Neuronal stem cell (in vitro differentiated cells): Measurements from ENCODE around the gene HOMER3.
A peak's percentile ranks its signal among the peaks of the same experiment; 100 is the strongest.

Experiments
- DNase-seq: peaks from one replicate; pipeline ENCODE4 v3.0.0-alpha.2; 2013; ENCODE audit warnings: low spot score
- H2AFZ ChIP-seq: one replicate; pipeline ENCODE4 v1.6.1; 2013; ENCODE audit warnings: mild to moderate bottlenecking, low read length, inconsistent platforms
- H2AK5ac ChIP-seq: 2 replicates; pipeline ENCODE4 v1.6.1; 2013; ENCODE audit warnings: low read depth, mild to moderate bottlenecking, inconsistent platforms, low read length, moderate library complexity, mixed read lengths
- H2BK120ac ChIP-seq: 2 replicates; pipeline ENCODE4 v1.6.1; 2013; ENCODE audit warnings: low read depth, mild to moderate bottlenecking, inconsistent platforms, low read length, moderate library complexity, mixed read lengths
- H2BK12ac ChIP-seq: one replicate; pipeline ENCODE4 v1.6.1; 2013; ENCODE audit warnings: low read length, inconsistent platforms
- H2BK15ac ChIP-seq: 2 replicates; pipeline ENCODE4 v1.6.1; 2013; ENCODE audit warnings: mild to moderate bottlenecking, low read length, inconsistent platforms, mixed read lengths
- H2BK5ac ChIP-seq: one replicate; pipeline ENCODE4 v1.6.1; 2013; ENCODE audit warnings: inconsistent platforms, mild to moderate bottlenecking, low read length, moderate library complexity
- H3K14ac ChIP-seq: one replicate; pipeline ENCODE4 v1.6.1; 2013; ENCODE audit warnings: low read length, inconsistent platforms
- H3K18ac ChIP-seq: 2 replicates; pipeline ENCODE4 v1.6.1; 2013; ENCODE audit warnings: low read length, inconsistent platforms
- H3K23ac ChIP-seq: 2 replicates; pipeline ENCODE4 v1.6.1; 2013; ENCODE audit warnings: low read depth, mild to moderate bottlenecking, mixed read lengths, low read length, inconsistent platforms; ENCODE audit not compliant: poor library complexity
- H3K27ac ChIP-seq: replicated peaks from 3 replicates; pipeline ENCODE4 v1.5.1; 2013; ENCODE audit warnings: low read length, inconsistent platforms
- H3K27me3 ChIP-seq, 3 experiments: 2 replicates each; pipeline ENCODE4 v1.6.1; 2013; ENCODE audit warnings: low read length in 3 of 3, mild to moderate bottlenecking in 2 of 3, inconsistent platforms in 1 of 3, low read depth in 1 of 3, mixed read lengths in 1 of 3, moderate library complexity in 1 of 3; ENCODE audit not compliant: control insufficient read depth in 3 of 3, insufficient read depth in 3 of 3
- H3K36me3 ChIP-seq, 2 donors: replicated peaks in 1 of 2; 2 replicates each; pipeline ENCODE4 v1.6.1; 2013; ENCODE audit warnings: low read length in 2 of 2; ENCODE audit not compliant: control insufficient read depth in 2 of 2, insufficient read depth in 2 of 2
- H3K4ac ChIP-seq: 2 replicates; pipeline ENCODE4 v1.6.1; 2013; ENCODE audit warnings: inconsistent platforms, mild to moderate bottlenecking, low read length, moderate library complexity
- H3K4me1 ChIP-seq, 2 donors: 1 replicate in 1 of 2; 2 replicates in 1 of 2; pipeline ENCODE4 v1.6.1; 2013; ENCODE audit warnings: low read length in 2 of 2, low read depth in 1 of 2; ENCODE audit not compliant: control insufficient read depth in 2 of 2, insufficient read depth in 1 of 2
- H3K4me2 ChIP-seq: one replicate; pipeline ENCODE4 v1.6.1; 2013; ENCODE audit warnings: mild to moderate bottlenecking, low read length, inconsistent platforms; ENCODE audit not compliant: insufficient read depth, poor library complexity, severe bottlenecking
- H3K4me3 ChIP-seq, 2 donors: 2 replicates each; pipeline ENCODE4 v1.5.1; 2013; ENCODE audit warnings: low read length in 2 of 2, mild to moderate bottlenecking in 2 of 2, inconsistent platforms in 1 of 2, moderate library complexity in 1 of 2
- H3K79me1 ChIP-seq: one replicate; pipeline ENCODE4 v1.6.1; 2013; ENCODE audit warnings: low read depth, mild to moderate bottlenecking, inconsistent platforms, low read length, moderate library complexity
- H3K9ac ChIP-seq: one replicate; pipeline ENCODE4 v1.6.1; 2013; ENCODE audit warnings: mild to moderate bottlenecking, low read depth, low read length, inconsistent platforms; ENCODE audit not compliant: poor library complexity
- H3K9me3 ChIP-seq, 2 donors: replicated peaks in 1 of 2; 2 replicates each; pipeline versions ENCODE3 to v1.6.1; 2013; ENCODE audit warnings: low read length in 2 of 2, mild to moderate bottlenecking in 2 of 2, inconsistent platforms in 1 of 2, low read depth in 1 of 2, mixed read lengths in 1 of 2, moderate library complexity in 1 of 2; ENCODE audit not compliant: control insufficient read depth in 2 of 2, insufficient read depth in 1 of 2
- H4K8ac ChIP-seq: one replicate; pipeline ENCODE4 v1.6.1; 2013; ENCODE audit warnings: low read depth, mild to moderate bottlenecking, inconsistent platforms, low read length, moderate library complexity
- H4K91ac ChIP-seq: one replicate; pipeline ENCODE4 v1.6.1; 2013; ENCODE audit warnings: low read length, low read depth, mild to moderate bottlenecking, inconsistent platforms; ENCODE audit not compliant: poor library complexity
- WGBS, 2 donors: extraction: QIAGEN DNeasy Blood & Tissue Kit; methylation state at CpG; one replicate each; pipeline ENCODE4 v1.1.7; 2013; ENCODE audit warnings: missing lambda C conversion rate in 2 of 2, mixed read lengths in 1 of 2; ENCODE audit not compliant: insufficient read length in 2 of 2, insufficient replicate concordance in 1 of 2; ENCODE audit errors: extremely low coverage in 2 of 2; 5-methylcytosine and 5-hydroxymethylcytosine counted together

Gene HOMER3

GRCh38 chr19:18948976-18949356, 7.9 kb upstream of the HOMER3 start:
- Histone ChIP-seq H3K14ac (peak overlapping the region; percentile 17), H2BK12ac (no peak overlapping the region), H2AFZ (no peak overlapping the region), H2BK5ac (no peak overlapping the region), H3K18ac (no peak overlapping the region), H3K4ac (no peak overlapping the region), H4K8ac (no peak overlapping the region), H2BK120ac (no peak overlapping the region), H3K79me1 (peaks cover under 1% of the 10 kb centered on the region), H3K27ac (no peak overlapping the region), H3K23ac (no peak overlapping the region), H2BK15ac (no peak overlapping the region), H3K4me2 (no peak overlapping the region), H4K91ac (no peak overlapping the region), H3K27me3 (no peaks in the 10 kb centered on the region), H2AK5ac (no peak overlapping the region), H3K4me1 (no peaks in the 10 kb centered on the region), H3K36me3 (peaks cover 6 to 10% of the 10 kb centered on the region in 2 donors), H3K9ac (no peak overlapping the region), H3K4me3 (no peak overlapping the region), H3K9me3 (no peaks in the 10 kb centered on the region)
- no peak for DNase-seq
- whole genome bisulfite sequencing, 2 donors: no CpG with 5 or more reads among the region's 5 CpGs

GRCh38 chr19:18948075-18948975, 7.3 kb upstream of the HOMER3 start:
- Histone ChIP-seq H3K36me3 (peaks cover 6 to 10% of the 10 kb centered on the region in 2 donors), H2AFZ (no peak overlapping the region), H3K4ac (no peak overlapping the region), H2BK12ac (no peak overlapping the region), H2BK15ac (no peak overlapping the region), H3K79me1 (peaks cover 2% of the 10 kb centered on the region), H3K23ac (peak overlapping the region; percentile 80), H3K9me3 (no peaks in the 10 kb centered on the region), H2BK120ac (no peak overlapping the region), H2AK5ac (no peak overlapping the region), H3K4me3 (no peak overlapping the region), H2BK5ac (no peak overlapping the region), H3K4me1 (no peaks in the 10 kb centered on the region), H3K4me2 (no peak overlapping the region), H3K18ac (peak overlapping the region; percentile 35), H3K14ac (no peak overlapping the region), H3K27me3 (no peaks in the 10 kb centered on the region), H3K9ac (no peak overlapping the region), H4K8ac (no peak overlapping the region), H3K27ac (no peak overlapping the region), H4K91ac (no peak overlapping the region)
- DNase-seq: no peak
- no CpG with 5 or more reads among the region's 15 CpGs for WGBS, 2 donors

- H4K91ac ChIP-seq: no peak overlapping the region
- no peak overlapping the region for H3K4me2 ChIP-seq
- no peaks in the 10 kb centered on the region for H3K27me3 ChIP-seq
- no peak overlapping the region for H3K4ac ChIP-seq
- no peak overlapping the region for H2AFZ ChIP-seq
- H2BK12ac ChIP-seq: no peak overlapping the region
- peaks cover under 1 to 1% of the 10 kb centered on the region in 2 donors for H3K4me1 ChIP-seq
- H3K9me3 ChIP-seq: no peaks in the 10 kb centered on the region
- no peak overlapping the region for H2BK5ac ChIP-seq
- peaks cover 2% of the 10 kb centered on the region for H3K79me1 ChIP-seq
- no peak overlapping the region for H2BK120ac ChIP-seq
- no CpG with 5 or more reads among the region's 14 CpGs for WGBS, 2 donors
- no peak overlapping the region for H3K14ac ChIP-seq
- H4K8ac ChIP-seq: no peak overlapping the region
- H3K4me3 ChIP-seq: no peak overlapping the region
- DNase-seq: no peak
- no peak overlapping the region for H3K9ac ChIP-seq
- H3K36me3 ChIP-seq: peaks cover 6 to 10% of the 10 kb centered on the region in 2 donors
- H3K23ac ChIP-seq: no peak overlapping the region
- no peak overlapping the region for H2AK5ac ChIP-seq
- H2BK15ac ChIP-seq: no peak overlapping the region
- H3K27ac ChIP-seq: no peak overlapping the region
- no peak overlapping the region for H3K18ac ChIP-seq
These were observed 5.9 kb upstream of the HOMER3 start for GRCh38 chr19:18946918-18947317.

DNA sequence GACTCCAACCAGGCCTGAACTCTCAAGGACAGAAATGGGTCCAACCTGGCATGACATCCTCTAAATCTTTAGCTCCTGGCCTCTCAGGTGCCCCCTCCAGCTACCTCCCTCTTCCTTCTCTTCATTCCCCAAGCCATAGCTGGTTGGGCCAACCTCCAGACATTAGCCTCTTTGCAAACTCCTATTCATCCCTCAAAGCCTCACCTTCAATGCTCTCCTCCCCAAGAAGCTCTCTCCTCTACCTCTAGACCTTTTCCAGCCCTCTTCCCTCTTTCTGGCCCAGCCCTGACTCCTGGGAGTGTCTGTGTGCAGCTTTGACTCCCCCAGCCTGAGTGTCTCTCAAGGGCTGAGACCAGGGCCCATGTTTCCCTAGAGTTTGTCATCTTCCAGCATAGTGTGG, 5.3 kb upstream of the HOMER3 start:
- H2BK15ac ChIP-seq: no peak overlapping the region

More for the DNA sequence above, 5.3 kb upstream of the HOMER3 start:
- Histone ChIP-seq H2AFZ (no peak overlapping the region), H3K4me2 (no peak overlapping the region), H3K4ac (no peak overlapping the region), H3K27ac (no peak overlapping the region), H3K9me3 (no peaks in the 10 kb centered on the region), H3K9ac (no peak overlapping the region), H3K18ac (no peak overlapping the region), H3K23ac (no peak overlapping the region), H2BK5ac (no peak overlapping the region), H2BK120ac (no peak overlapping the region), H3K4me3 (no peak overlapping the region), H3K27me3 (no peaks in the 10 kb centered on the region), H4K8ac (no peak overlapping the region), H3K14ac (no peak overlapping the region), H3K79me1 (peaks cover 2% of the 10 kb centered on the region), H3K36me3 (peaks cover 6 to 10% of the 10 kb centered on the region in 2 donors), H2BK12ac (no peak overlapping the region), H2AK5ac (no peak overlapping the region), H3K4me1 (peaks cover 6 to 7% of the 10 kb centered on the region in 2 donors), H4K91ac (no peak overlapping the region)
- DNase-seq: no peak
